Measurements from ENCODE around the gene TMEM178B.

The TMEM178B gene

GRCh38 chr7:141436575-141437075 is 362.8 kb downstream of the TMEM178B start:
- DNase-seq: no peak

DNA sequence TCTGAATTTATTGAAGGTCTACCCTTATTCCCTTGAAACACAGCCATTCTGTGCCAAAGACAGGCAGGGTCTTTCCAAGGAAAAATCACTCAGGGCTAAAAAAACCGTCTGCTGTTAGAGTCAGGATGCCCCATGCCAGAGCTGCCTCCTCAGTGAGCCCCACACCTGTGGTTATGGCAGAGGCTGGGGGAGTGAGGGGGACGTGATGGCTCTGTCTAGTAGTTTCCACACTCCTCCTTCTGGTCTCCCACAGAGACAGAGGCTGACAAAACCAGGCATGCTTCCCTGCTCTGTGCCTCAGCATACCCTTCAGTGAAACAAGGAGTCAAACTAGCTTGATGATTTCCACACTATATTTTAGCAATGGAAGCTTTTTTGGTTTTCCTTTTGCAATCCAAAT is 365.3 kb downstream of the TMEM178B start:
- no peak for DNase-seq

DNA sequence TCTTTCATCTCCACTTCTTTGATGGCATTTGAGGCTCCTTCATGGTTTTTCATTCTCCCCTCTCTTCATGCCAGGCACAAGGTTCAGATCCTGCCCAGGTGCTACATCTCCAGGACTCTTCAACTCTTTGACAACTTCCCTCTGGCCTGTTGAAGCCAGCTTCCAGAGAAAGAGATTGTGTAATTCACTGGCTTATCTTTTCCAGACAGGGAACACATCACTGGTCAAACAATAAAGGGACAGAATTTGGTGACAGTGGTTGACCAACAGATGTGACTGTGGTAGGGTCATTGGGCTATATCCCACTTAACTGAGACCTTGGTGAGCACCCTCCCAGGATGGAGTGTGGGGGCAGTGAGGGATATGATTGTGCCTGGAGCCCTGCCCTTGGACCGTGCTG is 365.9 kb downstream of the TMEM178B start:
- DNase-seq: no peak

- DNase-seq: no peak
Observed at GRCh38 chr7:141441837-141442627, 368.2 kb downstream of the TMEM178B start.

DNA sequence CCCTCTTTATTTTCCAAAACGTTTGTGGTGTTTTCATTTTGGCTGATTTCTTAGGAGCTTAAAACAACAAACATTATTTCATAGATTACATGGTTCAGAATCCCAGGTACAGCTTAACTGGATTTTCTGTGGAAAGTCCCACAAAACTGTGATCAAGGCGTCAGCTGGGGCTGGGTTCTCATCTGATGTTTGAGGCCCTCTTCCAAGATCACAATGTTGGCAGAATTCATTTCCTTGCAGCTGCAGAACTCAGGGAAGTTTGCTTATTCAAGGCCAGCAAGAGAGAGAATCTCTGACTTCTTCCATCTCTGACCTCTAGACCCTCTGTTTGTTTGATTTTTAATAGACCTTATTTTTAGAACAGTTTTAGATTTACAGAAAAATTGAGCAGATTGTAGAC is 368.9 kb downstream of the TMEM178B start:
- no peak for DNase-seq

DNA sequence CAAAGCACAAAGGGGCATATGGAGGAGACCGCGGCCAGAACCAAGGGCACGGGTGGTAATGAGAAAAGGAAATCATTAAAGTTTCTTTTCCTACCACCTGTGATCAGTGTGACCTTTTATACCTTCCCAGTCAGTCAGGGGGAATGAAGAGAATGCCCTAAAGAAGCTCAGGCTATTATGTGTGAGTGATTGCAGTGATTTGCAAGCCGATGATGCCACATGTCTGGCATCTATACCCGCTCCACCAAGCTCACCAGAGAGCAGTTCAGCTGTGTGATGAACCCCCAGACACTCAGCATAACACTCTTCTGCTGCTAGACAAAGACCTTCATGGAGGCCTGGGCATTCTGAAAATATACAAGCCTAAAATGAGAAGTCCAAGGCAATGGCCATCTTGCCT is 371.1 kb downstream of the TMEM178B start:
- DNase-seq: no peak

DNA sequence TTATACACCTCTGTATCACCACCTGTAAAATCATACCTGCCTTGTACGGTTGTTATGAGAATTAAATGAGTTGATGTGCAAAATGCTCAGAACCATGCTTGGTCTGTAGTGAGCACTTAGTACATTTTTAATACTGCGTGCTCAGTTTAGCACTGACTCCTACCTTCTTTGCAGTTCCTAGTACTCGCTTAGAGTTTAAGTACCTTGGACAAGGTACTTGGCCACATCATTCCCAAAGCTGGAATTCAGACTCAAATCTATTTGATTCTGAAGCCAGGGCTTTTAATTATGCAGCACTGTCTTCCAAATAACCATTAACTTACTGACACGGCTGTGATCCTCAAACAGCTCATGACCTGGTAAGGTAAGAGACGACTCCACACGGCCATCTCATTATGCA is 377.4 kb downstream of the TMEM178B start:
- DNase-seq: no peak

- DNase-seq: no peak
Observed at GRCh38 chr7:141452911-141453310, 379.0 kb downstream of the TMEM178B start.

DNA sequence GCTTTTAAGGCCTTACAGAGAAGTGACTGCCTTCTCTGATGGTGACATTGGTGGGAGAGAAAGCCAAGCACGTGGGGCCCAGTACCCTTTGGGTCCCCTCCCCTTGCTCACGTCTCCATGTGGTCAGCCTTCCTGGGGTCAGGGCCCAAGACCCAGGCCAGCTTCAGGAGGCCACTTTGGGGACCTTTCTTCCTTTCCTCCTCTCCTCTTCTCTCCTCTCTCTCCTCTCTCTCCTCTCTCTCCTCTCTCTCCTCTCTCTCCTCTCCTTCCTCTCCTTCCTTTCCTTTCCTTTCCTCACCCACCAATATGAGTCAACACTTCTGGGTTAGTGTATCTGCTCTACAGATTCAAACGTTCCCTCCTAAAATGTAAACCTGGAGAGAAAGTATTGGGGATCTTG is 380.5 kb downstream of the TMEM178B start:
- DNase-seq: no peak

- DNase-seq: no peak
Observed at GRCh38 chr7:141455723-141456122, 381.9 kb downstream of the TMEM178B start.

- DNase-seq: no peak
Observed at GRCh38 chr7:141456298-141456697, 382.4 kb downstream of the TMEM178B start.

- DNase-seq: no peak
Observed at GRCh38 chr7:141456711-141457110, 382.8 kb downstream of the TMEM178B start.

- no peak for DNase-seq
Observed at GRCh38 chr7:141460781-141461715, 387.2 kb downstream of the TMEM178B start.

DNA sequence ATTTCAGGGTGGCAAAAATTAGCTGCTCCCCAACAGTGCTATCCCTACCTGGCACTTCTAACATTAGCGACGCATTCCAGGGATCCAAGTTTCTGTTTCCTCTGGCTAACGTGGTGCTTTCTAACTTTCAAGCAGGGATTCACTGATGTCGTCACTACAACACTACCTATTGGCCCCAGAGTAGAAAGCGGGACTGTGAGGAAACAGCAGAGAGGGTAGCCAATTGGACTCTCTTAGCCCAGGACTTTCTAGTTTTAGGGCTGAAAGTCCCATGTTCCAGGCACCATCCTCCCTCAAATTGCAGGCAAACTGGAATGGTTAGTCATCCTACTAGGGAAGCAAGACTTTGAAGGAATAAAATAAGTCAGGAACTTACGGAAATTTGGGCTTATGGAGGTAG is 388.1 kb downstream of the TMEM178B start:
- DNase-seq: no peak

DNA sequence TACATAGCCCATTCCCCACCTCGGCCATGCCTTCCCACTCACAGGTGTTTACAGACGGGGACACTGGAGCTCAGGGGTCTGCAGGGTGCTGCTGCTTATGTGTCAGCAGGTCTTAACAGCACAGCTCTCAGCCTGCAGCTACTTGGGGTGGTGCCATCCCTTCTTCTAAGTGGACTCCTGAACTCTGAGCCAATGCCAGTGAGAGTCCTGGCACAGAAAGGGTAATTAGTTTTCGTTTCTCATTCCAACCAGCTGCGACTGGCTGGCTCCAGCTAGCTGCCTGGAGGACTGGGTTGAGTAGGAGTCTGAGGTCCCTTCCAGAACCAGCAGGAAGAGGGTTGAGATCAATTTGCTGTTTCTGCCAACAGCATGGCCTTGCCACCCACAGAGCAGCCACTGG is 389.1 kb downstream of the TMEM178B start:
- DNase-seq: no peak

- DNase-seq: no peak
Observed at GRCh38 chr7:141463986-141464385, 390.1 kb downstream of the TMEM178B start.

- no peak for DNase-seq
Observed at GRCh38 chr7:141464551-141464950, 390.7 kb downstream of the TMEM178B start.

DNA sequence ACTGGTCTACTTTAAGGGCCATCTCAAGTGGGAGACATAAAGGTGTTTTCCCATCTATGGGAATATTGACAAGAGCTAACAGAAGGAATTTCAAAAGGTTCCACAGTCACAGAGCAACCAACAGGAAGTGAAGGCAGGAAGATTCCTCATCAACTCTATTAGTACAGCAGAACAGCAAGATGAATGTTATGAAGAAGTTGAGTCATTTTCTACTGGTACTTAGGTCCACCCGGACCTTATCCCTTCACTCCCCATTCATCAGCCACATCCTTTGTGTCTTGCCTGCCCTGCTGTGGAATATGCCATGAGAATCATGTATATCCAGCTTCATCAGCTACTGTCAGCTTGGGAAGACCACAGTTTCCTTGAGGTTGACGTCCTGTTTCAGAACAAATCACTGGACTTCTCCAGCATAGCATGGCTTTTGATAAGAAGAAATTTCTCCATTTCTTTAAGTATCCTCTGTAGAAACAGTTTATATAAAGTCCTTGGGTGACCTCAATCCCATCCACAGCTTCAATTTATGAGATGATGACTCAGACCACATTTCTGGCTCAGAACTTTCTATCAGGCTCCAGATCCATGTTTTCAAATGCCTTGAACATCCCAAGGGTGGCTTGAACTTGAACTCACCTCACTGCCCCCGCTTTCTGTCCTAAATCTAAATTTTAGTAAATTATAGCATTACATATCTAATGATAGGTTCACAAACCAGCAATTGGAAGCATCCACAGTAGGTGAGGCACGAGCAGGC is 392.5 kb downstream of the TMEM178B start:
- no peak for DNase-seq

GRCh38 chr7:141468341-141468740 is 394.5 kb downstream of the TMEM178B start:
- DNase-seq: no peak

- no peak for DNase-seq
Observed at GRCh38 chr7:141475679-141476078, 401.8 kb downstream of the TMEM178B start.

- DNase-seq: no peak
Observed at GRCh38 chr7:141477865-141478264, 404.0 kb downstream of the TMEM178B start.

- DNase-seq: no peak
Observed at GRCh38 chr7:141478845-141479244, 405.0 kb downstream of the TMEM178B start.

GRCh38 chr7:141480953-141481352 is 407.1 kb downstream of the TMEM178B start:
- no peak for DNase-seq
